ENCODE results near the gene DNAI7. TPM values are rescaled to one million over a fixed set of nuclear protein-coding genes. Genes with fewer than 3 reads are reported as not detected.
A peak's percentile ranks its signal among the peaks of the same experiment; 100 is the strongest.

DNAI7 gene
- total RNA-seq, 2 donors from 2014 or later = 1.6 TPM

GRCh38 chr12:25089738-25090137 lies 105.2 kb downstream of the DNAI7 start:
- Mint-ChIP-seq H3K4me3 (no peak overlapping the region), H3K27me3 (ENCODE audit: insufficient read depth) (peaks cover 2% of the 10 kb centered on the region), H3K4me1 (peaks cover 12% of the 10 kb centered on the region), H3K9me3 (peaks cover 5% of the 10 kb centered on the region), H3K36me3 (ENCODE audit: low read depth) (no peaks in the 10 kb centered on the region), H3K27ac (no peak overlapping the region)
- no peak overlapping the region for H3K27ac ChIP-seq (ENCODE audit: low read depth, low read length)
- DNase-seq = no peak
- WGBS, 2 experiments (ENCODE audit: insufficient coverage in 1 of 2, insufficient read length in 1 of 2) = 83 to 100% methylated on average over 1 of the region's 2 CpGs
- no peaks in the 10 kb centered on the region for H3K36me3 ChIP-seq (ENCODE audit: control insufficient read depth, insufficient read depth, low read length)
- no peak overlapping the region for H3K9ac ChIP-seq (ENCODE audit: extremely low read depth, low read length, poor library complexity, severe bottlenecking)
- peaks cover 2% of the 10 kb centered on the region for H3K4me1 ChIP-seq (ENCODE audit: control insufficient read depth, insufficient read depth, low read length)
- no peak overlapping the region for H3K4me3 ChIP-seq (ENCODE audit: low read length)
- H3K27me3 ChIP-seq (ENCODE audit: control insufficient read depth, insufficient read depth, low read length, poor library complexity, severe bottlenecking) = no peaks in the 10 kb centered on the region
- peaks cover 6% of the 10 kb centered on the region for H3K9me3 ChIP-seq (ENCODE audit: control insufficient read depth, low read length)
- no peak for TF ChIP-seq CTCF (conservative IDR thresholded peaks at IDR 0.05)

GRCh38 chr12:25087596-25087995 lies 107.4 kb downstream of the DNAI7 start:
- H3K27me3 Mint-ChIP-seq (ENCODE audit: insufficient read depth) = no peaks in the 10 kb centered on the region
- Histone ChIP-seq H3K9me3 (ENCODE audit: control insufficient read depth, low read length) (no peaks in the 10 kb centered on the region), H3K4me1 (ENCODE audit: control insufficient read depth, insufficient read depth, low read length) (peaks cover 2% of the 10 kb centered on the region), H3K36me3 (ENCODE audit: control insufficient read depth, insufficient read depth, low read length) (no peaks in the 10 kb centered on the region), H3K4me3 (ENCODE audit: low read length) (no peak overlapping the region), H3K27ac (ENCODE audit: low read depth, low read length) (no peak overlapping the region), H3K9ac (ENCODE audit: extremely low read depth, low read length, poor library complexity, severe bottlenecking) (no peak overlapping the region), H3K27me3 (ENCODE audit: control insufficient read depth, insufficient read depth, low read length, poor library complexity, severe bottlenecking) (no peaks in the 10 kb centered on the region)
- no peak for TF ChIP-seq CTCF (conservative IDR thresholded peaks at IDR 0.05)
- no peaks in the 10 kb centered on the region for H3K36me3 Mint-ChIP-seq (ENCODE audit: low read depth)
- H3K4me3 Mint-ChIP-seq = no peak overlapping the region
- no peak overlapping the region for H3K27ac Mint-ChIP-seq
- 83 to 92% methylated on average over 6 to 10 of the region's 10 CpGs for WGBS, 2 experiments (ENCODE audit: insufficient coverage in 1 of 2, insufficient read length in 1 of 2)
- DNase-seq = no peak
- no peaks in the 10 kb centered on the region for H3K9me3 Mint-ChIP-seq
- peaks cover 12% of the 10 kb centered on the region for H3K4me1 Mint-ChIP-seq

GRCh38 chr12:25084816-25085215 lies 110.1 kb downstream of the DNAI7 start:
- 90 to 92% methylated on average over 2 of the region's 2 CpGs for WGBS, 2 experiments (ENCODE audit: insufficient coverage in 1 of 2, insufficient read length in 1 of 2)
- H3K4me1 Mint-ChIP-seq = peaks cover 12% of the 10 kb centered on the region
- peak; percentile 73 for DNase-seq

More at GRCh38 chr12:25084816-25085215, 110.1 kb downstream of the DNAI7 start:
- no peaks in the 10 kb centered on the region for H3K9me3 ChIP-seq (ENCODE audit: control insufficient read depth, low read length)
- Mint-ChIP-seq H3K9me3 (no peaks in the 10 kb centered on the region), H3K4me3 (no peak overlapping the region), H3K27ac (no peak overlapping the region), H3K36me3 (ENCODE audit: low read depth) (no peaks in the 10 kb centered on the region), H3K27me3 (ENCODE audit: insufficient read depth) (no peaks in the 10 kb centered on the region)
- H3K36me3 ChIP-seq (ENCODE audit: control insufficient read depth, insufficient read depth, low read length) = no peaks in the 10 kb centered on the region
- peaks cover 2% of the 10 kb centered on the region for H3K4me1 ChIP-seq (ENCODE audit: control insufficient read depth, insufficient read depth, low read length)
- no peak overlapping the region for H3K4me3 ChIP-seq (ENCODE audit: low read length)
- H3K27me3 ChIP-seq (ENCODE audit: control insufficient read depth, insufficient read depth, low read length, poor library complexity, severe bottlenecking) = no peaks in the 10 kb centered on the region
- H3K9ac ChIP-seq (ENCODE audit: extremely low read depth, low read length, poor library complexity, severe bottlenecking) = no peak overlapping the region
- H3K27ac ChIP-seq (ENCODE audit: low read depth, low read length) = no peak overlapping the region
- peak; percentile 68 for TF ChIP-seq CTCF (conservative IDR thresholded peaks at IDR 0.05)

All from endodermal cell (in vitro differentiated cells).